WI38 (cell line): Measurements from ENCODE around the gene MMP24.

Experiments used
- H3K4me3 ChIP-seq: 2 replicates; pipeline ENCODE4 v1.5.1; 2011; ENCODE audit warnings: low read depth, mild to moderate bottlenecking, control low read depth, low read length
- TF ChIP-seq, protein P1 (sequence below): IDR thresholded peaks from 2 replicates; pipeline ENCODE4 v1.5.1; 2012; ENCODE audit warnings: low read depth, mild to moderate bottlenecking, control low read depth, low read length

The MMP24 gene

GRCh38 chr20:35293303-35294292 lies 67.1 kb downstream of the MMP24 start:
- TF ChIP-seq, protein P1, sequence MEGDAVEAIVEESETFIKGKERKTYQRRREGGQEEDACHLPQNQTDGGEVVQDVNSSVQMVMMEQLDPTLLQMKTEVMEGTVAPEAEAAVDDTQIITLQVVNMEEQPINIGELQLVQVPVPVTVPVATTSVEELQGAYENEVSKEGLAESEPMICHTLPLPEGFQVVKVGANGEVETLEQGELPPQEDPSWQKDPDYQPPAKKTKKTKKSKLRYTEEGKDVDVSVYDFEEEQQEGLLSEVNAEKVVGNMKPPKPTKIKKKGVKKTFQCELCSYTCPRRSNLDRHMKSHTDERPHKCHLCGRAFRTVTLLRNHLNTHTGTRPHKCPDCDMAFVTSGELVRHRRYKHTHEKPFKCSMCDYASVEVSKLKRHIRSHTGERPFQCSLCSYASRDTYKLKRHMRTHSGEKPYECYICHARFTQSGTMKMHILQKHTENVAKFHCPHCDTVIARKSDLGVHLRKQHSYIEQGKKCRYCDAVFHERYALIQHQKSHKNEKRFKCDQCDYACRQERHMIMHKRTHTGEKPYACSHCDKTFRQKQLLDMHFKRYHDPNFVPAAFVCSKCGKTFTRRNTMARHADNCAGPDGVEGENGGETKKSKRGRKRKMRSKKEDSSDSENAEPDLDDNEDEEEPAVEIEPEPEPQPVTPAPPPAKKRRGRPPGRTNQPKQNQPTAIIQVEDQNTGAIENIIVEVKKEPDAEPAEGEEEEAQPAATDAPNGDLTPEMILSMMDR: no peak
- no peak overlapping the region for H3K4me3 ChIP-seq

DNA sequence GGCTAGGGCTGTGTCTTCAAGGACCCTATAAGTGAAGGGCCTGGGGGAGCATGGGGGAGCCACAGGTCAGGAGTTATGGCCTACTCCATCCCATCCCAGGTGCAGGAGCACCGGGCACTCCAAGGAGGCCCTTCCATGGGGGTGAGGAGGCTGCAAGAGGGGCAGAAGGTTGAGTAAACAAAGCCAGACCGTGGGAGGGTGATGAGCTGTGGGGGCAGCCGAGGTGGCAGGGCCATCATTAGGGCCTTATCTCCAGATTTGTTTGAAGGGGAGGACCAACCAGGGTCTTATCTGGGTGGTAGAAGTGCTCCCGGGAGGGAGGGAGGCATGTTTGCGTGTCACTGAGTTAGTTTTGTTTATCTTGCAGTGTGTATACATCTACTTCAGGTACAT lies 67.8 kb downstream of the MMP24 start:
- TF ChIP-seq, protein P1: no peak
- no peak overlapping the region for H3K4me3 ChIP-seq

- TF ChIP-seq, protein P1: no peak
Observed at GRCh38 chr20:35295058-35295457, 68.6 kb downstream of the MMP24 start.

GRCh38 chr20:35295674-35296073 lies 69.2 kb downstream of the MMP24 start:
- TF ChIP-seq, protein P1: no peak
- H3K4me3 ChIP-seq: no peak overlapping the region

More at GRCh38 chr20:35295058-35295457, 68.6 kb downstream of the MMP24 start:
- no peak overlapping the region for H3K4me3 ChIP-seq

DNA sequence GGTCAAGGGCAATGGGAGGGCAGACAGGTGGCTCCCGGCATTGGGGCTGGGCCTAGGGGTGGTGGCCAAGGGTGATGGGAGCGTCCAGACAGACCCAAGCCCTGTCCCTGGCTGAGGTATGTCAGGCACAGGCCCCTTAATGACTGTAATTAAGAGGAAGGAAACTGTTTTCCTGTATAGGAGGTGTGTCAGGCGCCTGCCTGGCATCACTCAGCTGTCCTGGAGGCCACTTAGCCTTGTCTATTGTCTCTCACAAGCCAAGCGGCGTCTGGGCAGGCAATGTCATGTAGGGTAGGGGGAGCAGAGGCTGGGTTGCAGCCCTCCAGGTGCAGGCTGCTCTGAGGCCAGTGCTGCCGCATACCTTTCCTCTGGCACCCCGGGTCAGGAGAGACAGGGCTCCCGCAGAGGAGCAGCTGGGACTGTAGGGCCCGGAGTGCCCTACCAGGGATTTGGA lies 69.6 kb downstream of the MMP24 start:
- H3K4me3 ChIP-seq: no peak overlapping the region
- TF ChIP-seq, protein P1: no peak

DNA sequence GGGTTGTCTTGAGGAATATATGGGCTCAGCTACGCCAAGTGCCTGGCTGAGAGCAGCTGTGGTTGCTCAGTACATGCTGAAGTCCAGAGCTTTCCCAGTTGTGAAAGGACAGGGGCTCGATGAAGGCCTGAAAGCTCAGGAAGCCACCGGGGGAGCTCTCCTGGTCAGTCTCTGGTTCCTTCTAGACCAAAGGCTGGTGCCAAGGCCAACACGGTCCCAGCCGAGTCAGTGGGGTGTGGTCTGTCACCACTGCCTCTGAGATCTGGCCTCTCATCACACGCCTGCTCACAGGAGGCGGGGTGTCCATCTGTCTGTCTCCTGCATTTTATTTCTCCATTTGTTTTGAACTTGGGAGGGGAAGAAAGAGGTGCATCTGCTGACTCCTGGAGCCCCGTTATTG lies 70.7 kb downstream of the MMP24 start:
- TF ChIP-seq, protein P1: no peak
- H3K4me3 ChIP-seq: no peak overlapping the region

- no peak overlapping the region for H3K4me3 ChIP-seq
- TF ChIP-seq, protein P1: no peak
Observed at GRCh38 chr20:35297740-35298139, 71.2 kb downstream of the MMP24 start.
